Eye (tissue), 1 donor: ENCODE measurements around the gene HSD17B12.
"Not testable (repeated sequence)": the region's sequence is repeated elsewhere in the genome, so short reads cannot be mapped to it uniquely, and the experiment has no call there.

ENCODE experiments used
- DNase-seq: peaks from one replicate; pipeline ENCODE4 v3.0.0-alpha.2; 2015

HSD17B12 gene

GRCh38 chr11:43748095-43748494 lies 67.6 kb downstream of the HSD17B12 start:
- no peak for DNase-seq

DNA sequence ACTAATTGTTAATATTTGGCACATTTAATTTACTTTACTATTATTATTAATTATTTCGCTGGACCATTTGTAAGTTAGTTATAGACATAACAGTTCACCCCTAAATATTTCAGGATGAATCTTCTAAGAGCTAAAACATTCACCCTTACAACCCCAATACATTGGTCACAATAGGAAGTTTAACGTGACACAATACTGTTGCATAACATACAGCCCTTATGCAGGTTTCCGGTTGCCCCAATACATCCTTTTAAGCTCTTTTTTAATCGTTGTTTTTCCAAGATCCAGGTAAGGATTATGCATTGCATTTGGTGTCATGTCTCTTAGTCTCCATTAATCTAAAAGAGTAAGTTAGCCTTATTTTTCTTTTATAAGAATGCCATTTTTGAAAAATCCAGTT lies 71.2 kb downstream of the HSD17B12 start:
- DNase-seq: no peak

- DNase-seq: no peak
These were observed 76.0 kb downstream of the HSD17B12 start for GRCh38 chr11:43756575-43756974.

DNA sequence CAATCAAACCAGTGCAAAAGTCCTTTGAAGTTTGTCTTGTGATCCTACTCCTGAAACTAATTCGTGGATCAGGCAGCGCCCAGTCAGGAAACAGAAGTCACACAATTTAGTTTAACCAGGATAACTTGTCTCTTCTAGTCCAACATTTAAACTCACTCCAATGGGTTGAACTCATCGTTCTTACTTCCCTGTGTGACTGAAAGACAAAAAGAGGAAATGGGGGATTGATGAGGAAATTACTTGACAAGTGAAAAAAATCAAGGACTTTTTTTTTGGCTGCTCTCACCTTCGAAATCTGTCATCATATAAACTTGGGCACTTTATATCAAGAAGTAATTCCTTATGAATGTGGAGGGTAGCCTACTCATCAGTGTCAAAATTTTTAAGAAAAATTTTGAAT lies 78.4 kb downstream of the HSD17B12 start:
- DNase-seq: no peak

DNA sequence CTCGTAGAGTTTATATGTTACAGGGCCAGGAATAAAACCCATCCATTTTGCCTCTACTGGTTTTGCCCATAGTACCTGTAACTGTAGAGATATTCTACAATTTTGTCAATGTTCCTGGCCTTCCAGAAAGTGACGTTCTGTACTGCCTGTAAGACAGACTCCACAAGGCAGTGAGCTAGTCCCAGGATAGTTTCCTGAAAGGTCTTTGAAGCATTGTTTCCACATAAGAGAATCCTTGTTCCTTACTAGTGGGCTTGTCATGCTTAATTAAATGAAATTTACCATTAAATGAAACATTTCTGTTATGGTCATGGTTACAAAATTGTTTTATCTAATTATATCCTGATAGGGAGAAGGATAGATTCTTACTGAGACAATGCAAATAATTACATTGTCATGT lies 80.4 kb downstream of the HSD17B12 start:
- DNase-seq: no peak

DNA sequence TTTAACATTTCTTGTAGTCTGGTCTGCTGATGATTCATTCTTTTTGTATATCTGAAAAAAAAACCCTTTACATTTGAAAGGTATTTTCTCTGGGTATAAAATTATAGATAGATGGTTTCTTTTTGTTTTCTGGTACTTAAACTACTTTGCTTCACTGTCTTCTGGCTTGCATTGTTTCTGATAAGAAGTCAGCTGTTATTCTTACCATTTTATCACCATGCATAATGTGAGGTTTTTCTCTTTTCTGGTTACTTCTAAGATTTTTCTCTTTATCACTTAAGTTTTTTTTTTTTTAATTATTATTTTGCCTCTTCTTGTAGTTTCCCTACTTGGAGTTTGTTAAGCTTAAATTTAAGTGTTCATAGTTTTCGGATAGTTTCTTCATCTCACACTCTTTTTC lies 84.7 kb downstream of the HSD17B12 start:
- DNase-seq: no peak

DNA sequence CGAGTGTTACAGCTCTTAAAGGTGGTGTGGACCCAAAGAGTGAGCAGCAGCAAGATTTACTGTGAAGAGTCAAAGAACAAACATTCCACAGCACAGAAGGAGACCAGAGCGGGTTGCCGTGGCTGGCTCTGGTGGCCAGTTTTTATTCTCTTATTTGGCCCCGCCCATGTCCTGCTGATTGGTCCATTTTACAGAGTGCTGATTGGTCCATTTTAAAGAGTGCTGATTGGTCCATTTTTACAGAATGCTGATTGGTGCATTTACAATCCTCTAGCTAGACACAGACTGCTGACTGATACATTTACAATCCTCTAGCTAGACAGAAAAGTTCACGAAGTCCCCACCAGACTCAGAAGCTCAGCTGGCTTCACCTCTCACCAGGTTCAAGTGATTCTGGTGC lies 88.1 kb downstream of the HSD17B12 start:
- not testable (repeated sequence) for DNase-seq

GRCh38 chr11:43770173-43770572 lies 89.6 kb downstream of the HSD17B12 start:
- no peak for DNase-seq

- DNase-seq: no peak
These were observed 92.2 kb downstream of the HSD17B12 start for GRCh38 chr11:43772733-43773132.

- no peak for DNase-seq
These were observed 94.2 kb downstream of the HSD17B12 start for GRCh38 chr11:43774786-43775185.

- no peak for DNase-seq
These were observed 98.8 kb downstream of the HSD17B12 start for GRCh38 chr11:43779306-43779705.

DNA sequence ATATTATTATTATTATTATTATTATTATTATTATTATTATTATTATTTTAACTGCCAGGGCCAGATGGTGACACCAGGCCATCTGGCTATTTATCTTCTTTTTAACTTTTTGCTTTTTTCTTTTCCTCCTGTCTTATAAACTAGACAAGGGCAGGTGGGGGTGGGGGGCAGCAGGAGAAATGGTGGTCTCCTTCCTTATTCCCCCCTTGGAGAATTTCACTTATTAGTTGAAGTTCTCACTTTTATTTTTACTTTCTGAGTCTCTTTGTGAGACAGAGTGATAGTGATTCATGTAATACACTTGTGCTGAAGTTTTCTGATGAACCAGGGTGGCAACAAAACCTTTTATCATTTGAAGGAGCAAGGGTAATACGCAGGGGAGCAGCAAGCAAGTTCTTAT lies 103.8 kb downstream of the HSD17B12 start:
- no peak for DNase-seq

GRCh38 chr11:43784866-43785265 lies 104.3 kb downstream of the HSD17B12 start:
- DNase-seq: no peak

- no peak for DNase-seq
These were observed 104.8 kb downstream of the HSD17B12 start for GRCh38 chr11:43785318-43785717.

GRCh38 chr11:43786016-43786415 lies 105.5 kb downstream of the HSD17B12 start:
- DNase-seq: no peak

GRCh38 chr11:43787824-43788223 lies 107.3 kb downstream of the HSD17B12 start:
- DNase-seq: no peak

DNA sequence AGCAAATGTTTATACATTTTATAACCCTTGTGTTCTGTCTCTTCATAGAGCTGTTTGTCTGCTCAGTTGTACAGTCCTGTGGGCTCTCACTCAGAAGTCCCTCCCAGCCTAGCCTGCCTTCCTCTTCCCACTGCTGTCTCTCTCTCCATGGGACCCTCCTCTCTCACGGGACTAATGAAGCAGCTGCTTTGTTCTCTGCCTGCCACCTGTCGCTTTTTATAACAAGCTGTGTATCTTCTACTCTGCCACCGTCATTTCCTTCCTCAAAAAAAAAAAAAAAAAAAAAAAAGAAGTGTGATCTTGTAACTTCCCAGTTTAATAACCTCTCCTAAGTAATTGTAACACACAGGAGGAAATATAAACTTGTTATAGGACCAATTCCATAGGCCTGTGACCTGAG lies 107.9 kb downstream of the HSD17B12 start:
- DNase-seq: peak; percentile 86

DNA sequence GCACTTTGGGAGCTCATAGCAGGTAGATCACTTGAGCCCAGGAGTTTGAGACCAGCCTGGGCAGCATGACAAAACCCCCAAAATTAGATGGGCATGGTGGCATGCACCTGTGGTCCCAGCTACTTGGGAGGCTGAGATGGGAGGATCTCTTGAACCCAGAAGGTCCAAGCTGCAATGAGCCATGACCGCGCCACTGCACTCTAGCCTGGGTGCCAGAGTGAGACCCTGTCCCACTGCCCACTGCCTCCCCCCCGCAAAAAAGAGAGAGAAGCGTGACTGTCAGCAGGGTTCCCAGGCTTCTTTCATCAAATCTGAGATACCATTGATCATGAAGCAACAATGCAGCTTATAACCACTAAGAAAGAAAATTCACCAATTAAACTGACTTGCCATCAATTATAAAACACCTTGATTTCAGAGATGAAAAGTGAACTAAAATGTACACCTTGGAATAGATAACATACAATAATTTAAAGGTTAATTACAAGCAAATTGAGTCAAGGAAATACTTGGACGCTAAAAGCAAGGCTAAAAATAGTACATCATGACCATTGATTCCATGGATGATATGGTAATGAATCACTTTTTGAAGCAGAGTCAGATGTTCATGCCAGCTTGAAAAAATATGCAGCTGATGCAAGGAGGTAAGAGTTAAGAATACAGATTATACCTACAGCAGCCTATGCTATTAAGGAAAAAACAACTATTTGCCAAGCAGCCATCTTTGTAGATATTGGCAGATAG lies 109.3 kb downstream of the HSD17B12 start:
- DNase-seq: no peak

- DNase-seq: no peak
These were observed 109.9 kb downstream of the HSD17B12 start for GRCh38 chr11:43790444-43790794.

DNA sequence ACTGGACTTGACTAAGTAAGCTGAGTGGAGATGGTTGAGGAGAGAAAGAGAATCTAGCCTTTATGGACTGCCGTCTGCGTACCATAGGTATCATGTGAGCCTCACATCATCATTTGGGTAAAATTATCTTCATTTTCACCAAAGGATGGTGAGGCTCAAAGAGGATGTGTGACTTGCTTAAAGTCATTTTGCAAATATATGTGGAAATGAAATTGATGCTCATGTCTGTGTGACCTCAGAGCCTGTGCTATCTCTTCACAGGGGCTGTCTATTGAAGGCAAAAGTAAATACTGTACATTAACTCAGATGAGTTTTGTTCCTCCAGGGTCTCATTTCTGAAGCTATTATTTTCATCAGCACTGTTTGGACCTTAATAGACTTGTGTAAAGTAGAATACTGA lies 116.8 kb downstream of the HSD17B12 start:
- DNase-seq: no peak

GRCh38 chr11:43797866-43798265 lies 117.3 kb downstream of the HSD17B12 start:
- no peak for DNase-seq

DNA sequence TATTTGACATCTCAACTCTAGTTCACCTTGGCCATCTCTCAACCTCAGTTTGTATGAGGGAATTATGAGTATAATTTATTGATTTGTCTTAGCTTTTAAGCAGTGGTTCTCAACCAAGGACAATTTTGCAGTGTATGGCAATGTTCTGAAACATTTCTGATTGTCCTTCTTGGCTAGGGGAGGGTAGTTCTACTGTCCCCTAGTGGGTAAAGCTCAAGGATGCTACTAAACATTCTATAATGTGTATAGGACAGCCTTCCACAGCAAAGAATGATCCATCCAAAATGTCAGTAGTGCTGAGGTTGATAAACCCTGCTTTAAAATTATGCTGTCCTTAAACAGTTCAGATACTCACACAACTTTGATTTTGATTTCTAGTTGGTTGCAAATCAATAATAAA lies 122.0 kb downstream of the HSD17B12 start:
- no peak for DNase-seq

GRCh38 chr11:43803766-43804165 lies 123.2 kb downstream of the HSD17B12 start:
- DNase-seq: no peak

- DNase-seq: no peak
These were observed 126.4 kb downstream of the HSD17B12 start for GRCh38 chr11:43806976-43807375.

GRCh38 chr11:43810929-43811596 lies 130.5 kb downstream of the HSD17B12 start:
- DNase-seq: no peak
